Measurements from ENCODE around the gene HTR3C. TPM values are rescaled to one million over a fixed set of nuclear protein-coding genes. Genes with fewer than 3 reads are reported as not detected.

The HTR3C gene, protein sequence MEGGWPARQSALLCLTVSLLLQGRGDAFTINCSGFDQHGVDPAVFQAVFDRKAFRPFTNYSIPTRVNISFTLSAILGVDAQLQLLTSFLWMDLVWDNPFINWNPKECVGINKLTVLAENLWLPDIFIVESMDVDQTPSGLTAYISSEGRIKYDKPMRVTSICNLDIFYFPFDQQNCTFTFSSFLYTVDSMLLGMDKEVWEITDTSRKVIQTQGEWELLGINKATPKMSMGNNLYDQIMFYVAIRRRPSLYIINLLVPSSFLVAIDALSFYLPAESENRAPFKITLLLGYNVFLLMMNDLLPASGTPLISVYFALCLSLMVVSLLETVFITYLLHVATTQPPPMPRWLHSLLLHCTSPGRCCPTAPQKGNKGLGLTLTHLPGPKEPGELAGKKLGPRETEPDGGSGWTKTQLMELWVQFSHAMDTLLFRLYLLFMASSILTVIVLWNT
- total RNA-seq (2022; extraction: Qiagen RNA extraction; ENCODE audit: low read depth) = not detected in 5 replicates

DNA sequence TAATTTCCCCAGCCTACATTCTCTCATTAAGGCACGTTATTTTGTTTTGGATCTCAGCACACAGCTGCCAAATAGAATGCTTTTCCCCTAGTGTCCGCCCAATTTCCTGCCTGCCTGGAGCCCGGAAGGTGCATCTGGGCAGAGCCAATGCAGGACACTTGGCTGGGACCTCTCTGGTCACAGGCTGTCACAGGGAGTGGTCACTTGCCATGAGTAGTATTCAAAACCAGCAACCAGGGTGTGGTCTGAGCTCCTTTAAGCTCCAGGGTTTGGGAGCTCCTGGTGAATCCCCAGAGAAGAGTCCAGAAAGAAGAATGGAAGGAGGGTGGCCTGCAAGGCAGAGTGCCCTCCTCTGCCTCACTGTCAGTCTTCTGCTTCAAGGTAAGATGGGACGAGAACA is at the start of gene HTR3C:
Gene HTR3C (plus strand): TSS at position 281 of the 400 bp plus-strand sequence. CDS start 34 bp downstream, at position 315.

GRCh38 chr3:184017672-184018423 is 35.0 kb upstream of the HTR3C start, which contains the start of gene ABCC5:
ABCC5 (minus strand) TSS chr3:184017884; CDS start chr3:184014392, 3,492 bp downstream.

GRCh38 chr3:184031187-184031792 is 21.6 kb upstream of the HTR3C start, which contains the start of gene HTR3D:
HTR3D (plus strand) TSS chr3:184031742; CDS start chr3:184031742, 0 bp downstream.

GRCh38 chr3:184096811-184097383 is 44.0 kb downstream of the HTR3C start, which contains the start of gene HTR3E:
HTR3E (plus strand) TSS chr3:184097064; CDS start chr3:184097530, 466 bp downstream.

Other genes with a start within 250 kb of the HTR3C start
- gene MAP6D1, start 227.5 kb upstream of the HTR3C start, total RNA-seq (2022; extraction: Qiagen RNA extraction; ENCODE audit: low read depth) = 4.0 to 7.8 TPM (median 6.9 TPM) in 5 replicates
- 61.4 to 67.9 TPM (median 65.1 TPM) in 5 replicates for gene PARL, start 168.2 kb upstream of the HTR3C start, total RNA-seq (2022; extraction: Qiagen RNA extraction; ENCODE audit: low read depth)
- gene ABCC5, start 35.2 kb upstream of the HTR3C start, total RNA-seq (2022; extraction: Qiagen RNA extraction; ENCODE audit: low read depth) = 10.4 to 17.4 TPM (median 15.3 TPM) in 5 replicates
- gene HTR3D, start 21.3 kb upstream of the HTR3C start, total RNA-seq (2022; extraction: Qiagen RNA extraction; ENCODE audit: low read depth) = not detected in 5 replicates
- gene HTR3E, start 44.0 kb downstream of the HTR3C start, total RNA-seq (2022; extraction: Qiagen RNA extraction; ENCODE audit: low read depth) = not detected in 5 replicates
- gene EIF2B5, start 82.3 kb downstream of the HTR3C start, total RNA-seq (2022; extraction: Qiagen RNA extraction; ENCODE audit: low read depth) = 25.0 to 31.5 TPM (median 29.3 TPM) in 5 replicates
- 14.9 to 30.4 TPM (median 26.5 TPM) in 5 replicates for gene DVL3, start 102.3 kb downstream of the HTR3C start, total RNA-seq (2022; extraction: Qiagen RNA extraction; ENCODE audit: low read depth)
- 286 to 326 TPM (median 314 TPM) in 5 replicates for gene AP2M1, start 121.8 kb downstream of the HTR3C start, total RNA-seq (2022; extraction: Qiagen RNA extraction; ENCODE audit: low read depth)
- 25.4 to 36.5 TPM (median 34.8 TPM) in 5 replicates for gene ABCF3, start 133.2 kb downstream of the HTR3C start, total RNA-seq (2022; extraction: Qiagen RNA extraction; ENCODE audit: low read depth)
- gene VWA5B2, start 176.5 kb downstream of the HTR3C start, total RNA-seq (2022; extraction: Qiagen RNA extraction; ENCODE audit: low read depth) = 0.29 to 0.46 TPM (median 0.38 TPM) in 5 replicates
- gene ALG3, start 195.9 kb downstream of the HTR3C start, total RNA-seq (2022; extraction: Qiagen RNA extraction; ENCODE audit: low read depth) = 48.9 to 83.2 TPM (median 72.9 TPM) in 5 replicates
- 8.0 to 13.2 TPM (median 11.0 TPM) in 5 replicates for gene EEF1AKMT4, start 196.6 kb downstream of the HTR3C start, total RNA-seq (2022; extraction: Qiagen RNA extraction; ENCODE audit: low read depth)
- 0.60 to 2.0 TPM (median 1.3 TPM) in 5 replicates for gene CAMK2N2, start 208.5 kb downstream of the HTR3C start, total RNA-seq (2022; extraction: Qiagen RNA extraction; ENCODE audit: low read depth)
- gene ECE2, start 223.0 kb downstream of the HTR3C start, total RNA-seq (2022; extraction: Qiagen RNA extraction; ENCODE audit: low read depth) = not detected in 5 replicates
- 294 to 424 TPM (median 309 TPM) in 5 replicates for gene PSMD2, start 246.2 kb downstream of the HTR3C start, total RNA-seq (2022; extraction: Qiagen RNA extraction; ENCODE audit: low read depth)